GM18861 (cell line): ENCODE data around the gene SEPTIN6.

ENCODE experiments used
- ATAC-seq: cut with Tn5 transposase; IDR thresholded peaks from one replicate; pipeline ENCODE4 v1.9.1; 2021; ENCODE audit not compliant: unreplicated experiment

The SEPTIN6 gene

GRCh38 chrX:119655125-119655524 is 37.8 kb downstream of the SEPTIN6 start:
- ATAC-seq = no peak

GRCh38 chrX:119654112-119654531 is 38.8 kb downstream of the SEPTIN6 start:
- ATAC-seq = no peak

DNA sequence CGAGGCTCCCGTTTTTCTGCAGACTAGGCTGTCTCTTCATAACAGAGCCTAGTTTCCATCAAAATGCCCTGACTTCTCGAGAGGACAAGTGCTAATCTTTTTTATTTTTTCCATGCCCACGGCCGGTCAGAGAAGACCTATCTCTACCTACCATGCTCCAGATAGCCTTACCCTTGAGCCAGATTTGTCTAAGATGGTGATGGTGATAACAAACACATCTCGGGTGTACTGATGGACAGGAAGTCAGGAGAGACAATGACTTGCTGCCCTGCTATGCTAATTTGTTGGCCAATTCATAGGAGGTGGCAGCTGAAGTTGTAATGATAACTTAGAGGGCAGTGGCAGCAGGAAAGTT is 44.6 kb downstream of the SEPTIN6 start:
- no peak for ATAC-seq

GRCh38 chrX:119647552-119648420 is 45.2 kb downstream of the SEPTIN6 start:
- ATAC-seq = peak; percentile 95

- no peak for ATAC-seq
Measured at GRCh38 chrX:119647089-119647488, 45.9 kb downstream of the SEPTIN6 start.

GRCh38 chrX:119646515-119646914 is 46.5 kb downstream of the SEPTIN6 start:
- no peak for ATAC-seq

DNA sequence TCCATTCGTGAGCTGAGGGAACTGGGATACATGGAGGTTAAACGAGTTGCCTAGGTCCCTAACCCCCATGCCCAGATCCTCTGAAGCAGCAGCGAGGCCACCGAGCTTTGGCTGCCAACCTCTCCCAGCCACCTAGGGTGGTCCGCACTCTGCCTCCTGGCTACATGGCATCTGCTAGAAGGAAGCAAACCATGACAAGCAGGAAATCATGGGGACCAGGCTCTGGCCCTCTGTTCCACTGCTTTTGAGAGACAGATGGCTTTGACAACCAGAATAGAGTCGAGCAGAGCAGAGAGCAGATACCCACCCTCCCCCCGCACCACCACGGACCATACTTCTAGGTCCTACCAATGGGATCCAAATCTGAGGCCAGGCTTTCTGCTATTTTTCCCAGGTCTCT is 49.3 kb downstream of the SEPTIN6 start:
- ATAC-seq = no peak
